A673 (cell line): ENCODE measurements around the gene PCDHA6. TPM values are rescaled to one million over a fixed set of nuclear protein-coding genes. Genes with fewer than 3 reads are reported as not detected.
"Not testable (repeated sequence)": the region's sequence is repeated elsewhere in the genome, so short reads cannot be mapped to it uniquely, and the experiment has no call there.

ENCODE experiments used
- BruUV-seq: library from RNA; stranded (reverse); fragments of 400-500 nt; replicated peaks from 2 replicates; lab custom pipeline; 2021; lab: Mats Ljungman, UMichigan
- CTCF ChIA-PET: fragments of 300-600 bp; sonication (Branson Sonifier 250); formaldehyde crosslinking; loops from one replicate; lab custom pipeline; 2022; ENCODE audit warnings: antibody characterized with exemption; lab: Charles Lee
- POLR2A ChIA-PET: fragments of 300-600 bp; sonication (Branson Sonifier 250); formaldehyde crosslinking; loops from one replicate; lab custom pipeline; 2022; ENCODE audit warnings: antibody characterized with exemption; ENCODE audit not compliant: low non-redundant PET; lab: Charles Lee
- DNase-seq: peaks from one replicate; pipeline ENCODE4 v3.0.0-alpha.2; 2015; ENCODE audit warnings: low spot score
- H3K27ac ChIP-seq: fragments of 200-600 bp; sonication (generic); 2 replicates; pipeline ENCODE4 v1.5.1; 2016; ENCODE audit warnings: mixed run types, low read depth, mild to moderate bottlenecking, mixed read lengths, antibody characterized with exemption, low read length; ENCODE audit not compliant: poor library complexity, severe bottlenecking
- H3K27me3 ChIP-seq: fragments of 200-600 bp; sonication (generic); replicated peaks from 2 replicates; pipeline ENCODE4 v1.6.1; 2017; ENCODE audit warnings: mixed run types, low read depth, mild to moderate bottlenecking, mixed read lengths, antibody characterized with exemption, low read length; ENCODE audit not compliant: insufficient read depth, poor library complexity
- H3K36me3 ChIP-seq: fragments of 200-600 bp; sonication (generic); 2 replicates; pipeline ENCODE4 v1.6.1; 2016; ENCODE audit warnings: mixed run types, mild to moderate bottlenecking, mixed read lengths, antibody characterized with exemption, low read length; ENCODE audit not compliant: insufficient read depth, poor library complexity, severe bottlenecking
- H3K4me1 ChIP-seq: fragments of 200-600 bp; sonication (generic); 2 replicates; pipeline ENCODE4 v1.6.1; 2017; ENCODE audit warnings: mixed run types, mild to moderate bottlenecking, mixed read lengths, antibody characterized with exemption, low read length; ENCODE audit not compliant: insufficient read depth, poor library complexity, severe bottlenecking
- H3K4me3 ChIP-seq: fragments of 200-600 bp; sonication (generic); 2 replicates; pipeline ENCODE4 v1.5.1; 2016; ENCODE audit warnings: low read depth, mixed run types, mild to moderate bottlenecking, mixed read lengths, low read length; ENCODE audit not compliant: poor library complexity, severe bottlenecking
- H3K9me3 ChIP-seq: fragments of 200-600 bp; sonication (generic); 2 replicates; pipeline ENCODE4 v1.6.1; 2016; ENCODE audit warnings: mixed run types, low read depth, mild to moderate bottlenecking, mixed read lengths, antibody characterized with exemption, low read length; ENCODE audit not compliant: poor library complexity, severe bottlenecking
- CTCF ChIP-seq: fragments of 300-800, 200-600 bp; sonication (generic); conservative IDR thresholded peaks from 2 replicates; pipeline ENCODE4 v1.5.1; 2017; ENCODE audit warnings: low read depth, mild to moderate bottlenecking, antibody characterized with exemption, low read length, moderate library complexity, mixed read lengths
- EZH2 ChIP-seq: fragments of 200-600 bp; sonication (generic); IDR thresholded peaks from 2 replicates; pipeline ENCODE4 v1.6.1; 2017; ENCODE audit warnings: borderline replicate concordance, low read depth, mild to moderate bottlenecking, mixed read lengths, antibody characterized with exemption, low read length; ENCODE audit not compliant: poor library complexity, severe bottlenecking
- intact Hi-C: fragments of 100-400 bp; cut with micrococcal nuclease; formaldehyde crosslinking; loops from one replicate; pipeline ENCODE4 v1.10.0; 2022; ENCODE audit not compliant: unreplicated experiment
- total RNA-seq: library from RNA; stranded (reverse); gene quantifications from 2 replicates; pipeline ENCODE4 v1.2.3, GENCODE V29; 2021

The PCDHA6 gene
- total RNA-seq, 1 experiment from 2014 or later = 12.6 TPM

DNA sequence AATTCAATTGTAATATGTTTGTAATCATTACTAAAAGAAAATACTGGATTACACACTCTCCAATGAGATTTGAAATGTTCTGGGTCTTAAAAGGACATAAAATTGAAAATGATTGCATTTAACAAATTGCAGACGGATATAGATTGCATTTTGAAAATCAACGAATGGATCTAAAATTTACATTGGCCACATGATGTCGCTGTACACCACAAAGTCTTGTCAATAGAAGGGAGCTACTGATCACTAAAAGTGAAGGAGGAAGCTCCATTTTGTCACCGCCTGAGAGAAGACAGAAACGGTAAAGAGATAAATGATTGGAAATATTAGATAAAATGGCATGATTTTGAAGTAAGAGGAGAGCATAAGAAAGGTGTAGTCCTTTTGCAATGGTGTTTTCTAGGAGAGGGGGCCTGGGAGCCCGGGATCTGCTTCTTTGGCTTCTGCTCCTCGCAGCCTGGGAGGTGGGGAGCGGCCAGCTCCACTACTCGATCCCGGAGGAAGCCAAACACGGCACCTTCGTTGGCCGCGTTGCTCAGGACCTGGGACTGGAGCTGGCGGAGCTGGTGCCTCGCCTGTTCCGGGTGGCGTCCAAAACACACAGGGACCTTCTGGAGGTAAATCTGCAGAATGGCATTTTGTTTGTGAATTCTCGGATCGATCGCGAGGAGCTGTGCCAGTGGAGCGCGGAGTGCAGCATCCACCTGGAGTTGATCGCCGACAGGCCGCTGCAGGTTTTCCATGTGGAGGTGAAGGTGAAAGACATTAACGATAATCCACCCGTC lies 41.7 kb upstream of the PCDHA6 start, which contains the start of gene PCDHA1:
Gene PCDHA1, plus strand, starts transcription at position 236 of the 782 bp plus-strand sequence.
- no peak within 1 kb of the TSS for H3K27ac ChIP-seq
- TF ChIP-seq CTCF (peak; percentile 64), EZH2 (no peak)
- ChIA-PET POLR2A (no interaction called here), CTCF (interaction anchor here (0.6 to 1.1 kb wide), 9 partner anchors 9 to 781 kb away, joined by 3 to 8 read pairs (median 3); partner anchors contain the start of genes PCDHA11, PCDHA2, PCDHA5 and PCDHA6)
- H3K4me3 ChIP-seq = peak within 1 kb of the TSS; percentile 29
- H3K36me3 ChIP-seq = no peaks in the 10 kb centered on the region
- intact Hi-C loops = no loop called here
- H3K4me1 ChIP-seq = no peaks in the 10 kb centered on the region
- peaks cover 28% of the 10 kb centered on the region for H3K9me3 ChIP-seq
- DNase-seq = peak; percentile 64
- peaks cover 8% of the 10 kb centered on the region for H3K27me3 ChIP-seq
- BruUV-seq = no TSS peak

GRCh38 chr5:140787422-140787821 lies 40.3 kb upstream of the PCDHA6 start:
- BruUV-seq, intact Hi-C loops, H3K4me3 ChIP-seq, DNase-seq, H3K36me3 ChIP-seq, CTCF ChIA-PET, POLR2A ChIA-PET, H3K27ac ChIP-seq, H3K27me3 ChIP-seq, H3K4me1 ChIP-seq: not testable (repeated sequence)
- peaks cover 21% of the 10 kb centered on the region for H3K9me3 ChIP-seq

DNA sequence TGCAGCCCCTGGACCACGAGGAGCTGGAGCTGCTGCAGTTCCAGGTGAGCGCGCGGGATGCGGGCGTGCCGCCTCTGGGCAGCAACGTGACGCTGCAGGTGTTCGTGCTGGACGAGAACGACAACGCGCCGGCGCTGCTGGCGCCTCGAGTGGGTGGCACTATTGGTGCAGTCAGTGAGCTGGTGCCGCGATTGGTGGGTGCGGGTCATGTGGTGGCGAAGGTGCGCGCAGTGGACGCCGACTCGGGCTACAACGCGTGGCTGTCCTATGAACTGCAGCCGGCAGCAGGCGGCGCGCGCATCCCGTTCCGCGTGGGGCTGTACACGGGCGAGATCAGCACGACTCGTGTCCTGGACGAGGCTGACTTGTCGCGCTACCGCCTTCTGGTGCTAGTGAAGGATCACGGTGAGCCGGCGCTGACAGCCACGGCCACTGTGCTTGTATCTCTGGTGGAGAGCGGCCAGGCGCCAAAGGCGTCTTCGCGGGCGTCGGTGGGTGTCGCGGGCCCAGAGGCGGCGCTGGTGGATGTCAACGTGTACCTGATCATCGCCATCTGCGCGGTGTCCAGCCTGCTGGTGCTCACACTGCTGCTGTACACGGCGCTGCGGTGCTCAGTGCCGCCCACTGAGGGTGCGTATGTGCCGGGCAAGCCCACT lies 39.8 kb upstream of the PCDHA6 start:
- CTCF ChIA-PET, H3K4me1 ChIP-seq, H3K36me3 ChIP-seq, BruUV-seq, DNase-seq, H3K27me3 ChIP-seq, H3K4me3 ChIP-seq, POLR2A ChIA-PET, H3K27ac ChIP-seq, intact Hi-C loops: not testable (repeated sequence)
- H3K9me3 ChIP-seq = peaks cover 26% of the 10 kb centered on the region

DNA sequence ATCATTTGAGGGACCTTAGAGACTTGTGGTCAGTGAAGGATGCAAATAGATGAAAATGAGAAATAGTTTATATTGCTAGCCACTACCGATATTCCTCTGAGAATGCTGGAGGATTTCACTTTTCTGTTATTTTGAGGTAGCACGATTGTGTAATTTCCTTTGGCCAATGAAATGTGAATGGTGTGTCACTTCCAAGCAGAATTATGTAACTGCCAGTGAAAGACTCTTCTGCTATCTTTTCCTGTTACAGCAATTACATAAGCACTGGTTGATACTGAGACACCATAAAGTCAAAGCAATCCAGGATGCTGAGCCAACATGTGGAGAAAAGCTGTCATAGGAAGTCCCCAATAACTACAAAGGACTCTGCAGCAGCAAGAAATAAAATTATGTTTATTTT lies 36.7 kb upstream of the PCDHA6 start:
- Histone ChIP-seq H3K9me3 (peaks cover 33% of the 10 kb centered on the region), H3K4me1 (no peaks in the 10 kb centered on the region), H3K36me3 (no peaks in the 10 kb centered on the region), H3K27ac (no peak overlapping the region), H3K4me3 (no peak overlapping the region), H3K27me3 (peaks cover 8% of the 10 kb centered on the region)
- intact Hi-C loops = no loop called here
- DNase-seq = no peak
- POLR2A ChIA-PET = no interaction called here
- CTCF ChIA-PET = no interaction called here
- TF ChIP-seq EZH2 (no peak), CTCF (no peak)
- no TSS peak for BruUV-seq
